ENCODE data around the gene ENPP6. TPM values are rescaled to one million over a fixed set of nuclear protein-coding genes. Genes with fewer than 3 reads are reported as not detected.

ENPP6 gene
- total and polyA plus RNA-seq, 4 donors: 0.02 to 0.37 (median 0.10) TPM

GRCh38 chr4:184103527-184104264 is 114.0 kb downstream of the ENPP6 start:
- TF ChIP-seq, protein P1, sequence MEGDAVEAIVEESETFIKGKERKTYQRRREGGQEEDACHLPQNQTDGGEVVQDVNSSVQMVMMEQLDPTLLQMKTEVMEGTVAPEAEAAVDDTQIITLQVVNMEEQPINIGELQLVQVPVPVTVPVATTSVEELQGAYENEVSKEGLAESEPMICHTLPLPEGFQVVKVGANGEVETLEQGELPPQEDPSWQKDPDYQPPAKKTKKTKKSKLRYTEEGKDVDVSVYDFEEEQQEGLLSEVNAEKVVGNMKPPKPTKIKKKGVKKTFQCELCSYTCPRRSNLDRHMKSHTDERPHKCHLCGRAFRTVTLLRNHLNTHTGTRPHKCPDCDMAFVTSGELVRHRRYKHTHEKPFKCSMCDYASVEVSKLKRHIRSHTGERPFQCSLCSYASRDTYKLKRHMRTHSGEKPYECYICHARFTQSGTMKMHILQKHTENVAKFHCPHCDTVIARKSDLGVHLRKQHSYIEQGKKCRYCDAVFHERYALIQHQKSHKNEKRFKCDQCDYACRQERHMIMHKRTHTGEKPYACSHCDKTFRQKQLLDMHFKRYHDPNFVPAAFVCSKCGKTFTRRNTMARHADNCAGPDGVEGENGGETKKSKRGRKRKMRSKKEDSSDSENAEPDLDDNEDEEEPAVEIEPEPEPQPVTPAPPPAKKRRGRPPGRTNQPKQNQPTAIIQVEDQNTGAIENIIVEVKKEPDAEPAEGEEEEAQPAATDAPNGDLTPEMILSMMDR (IDR thresholded peaks at IDR 0.05; ENCODE audit: control extremely low read depth, extremely low read depth): no peak
- Histone ChIP-seq H3K27ac (ENCODE audit: low read depth in 1 of 2, low read length in 1 of 2) (peak overlapping the region in 1 of 2 donors; percentile 60), H3K9me3 (ENCODE audit: control insufficient read depth in 4 of 4, insufficient read depth in 3 of 4, low read length in 3 of 4) (no peaks in the 10 kb centered on the region), H3K4me1 (ENCODE audit: control insufficient read depth in 5 of 5, insufficient read depth in 5 of 5, low read length in 5 of 5) (peaks cover 7 to 42% (median 25%) of the 10 kb centered on the region in 5 donors), H3K4me3 (no peak overlapping the region), H3K9ac (ENCODE audit: insufficient read depth in 1 of 2, low read length in 2 of 2) (peak overlapping the region in 1 of 2 donors; percentile 13), H3K36me3 (ENCODE audit: control insufficient read depth in 4 of 4, insufficient read depth in 4 of 4, low read length in 4 of 4) (no peaks in the 10 kb centered on the region), H3K27me3 (ENCODE audit: control insufficient read depth in 3 of 3, insufficient read depth in 3 of 3, low read length in 2 of 3) (no peaks in the 10 kb centered on the region)
- ATAC-seq (ENCODE audit: insufficient read depth, low FRiP score) (no peak), DNase-seq (peak in 2 of 3 donors; percentile 12 to 37)
- 76 to 84% methylated on average over 16 of the region's 16 CpGs for WGBS, 2 donors

DNA sequence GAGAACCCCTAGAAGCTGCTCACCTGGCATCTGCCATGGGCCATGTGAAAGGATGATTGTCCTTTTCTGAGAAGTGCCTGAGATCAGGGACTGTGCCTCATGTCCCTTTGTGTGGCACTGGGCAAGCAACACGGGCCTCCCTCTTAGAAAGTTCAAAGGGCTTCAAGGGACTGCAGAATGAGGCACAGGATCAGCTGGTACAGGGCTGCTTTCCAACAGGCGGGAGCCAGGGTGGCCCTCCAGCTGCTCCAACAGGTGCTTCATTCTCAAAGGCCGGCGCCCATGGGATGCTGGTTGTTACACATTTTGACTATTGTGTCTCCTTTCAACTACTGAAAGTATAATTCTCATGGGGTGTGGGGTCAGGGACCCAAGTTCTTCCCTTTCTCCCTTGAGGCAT is 114.7 kb downstream of the ENPP6 start:
- DNase-seq: no peak
- Histone ChIP-seq H3K27ac (ENCODE audit: low read depth in 1 of 2, low read length in 1 of 2) (no peak overlapping the region), H3K9me3 (ENCODE audit: control insufficient read depth in 4 of 4, insufficient read depth in 3 of 4, low read length in 3 of 4) (no peaks in the 10 kb centered on the region), H3K27me3 (ENCODE audit: control insufficient read depth in 3 of 3, insufficient read depth in 3 of 3, low read length in 2 of 3) (no peaks in the 10 kb centered on the region), H3K4me3 (no peak overlapping the region), H3K9ac (ENCODE audit: insufficient read depth in 1 of 2, low read length in 2 of 2) (no peak overlapping the region), H3K4me1 (ENCODE audit: control insufficient read depth in 5 of 5, insufficient read depth in 5 of 5, low read length in 5 of 5) (peaks cover 7 to 45% (median 25%) of the 10 kb centered on the region in 5 donors), H3K36me3 (ENCODE audit: control insufficient read depth in 4 of 4, insufficient read depth in 4 of 4, low read length in 4 of 4) (no peaks in the 10 kb centered on the region)
- no peak for ATAC-seq (ENCODE audit: insufficient read depth, low FRiP score)
- TF ChIP-seq, protein P1 (IDR thresholded peaks at IDR 0.05; ENCODE audit: control extremely low read depth, extremely low read depth): no peak
- 83 to 88% methylated on average over 4 of the region's 4 CpGs for WGBS, 2 donors

DNA sequence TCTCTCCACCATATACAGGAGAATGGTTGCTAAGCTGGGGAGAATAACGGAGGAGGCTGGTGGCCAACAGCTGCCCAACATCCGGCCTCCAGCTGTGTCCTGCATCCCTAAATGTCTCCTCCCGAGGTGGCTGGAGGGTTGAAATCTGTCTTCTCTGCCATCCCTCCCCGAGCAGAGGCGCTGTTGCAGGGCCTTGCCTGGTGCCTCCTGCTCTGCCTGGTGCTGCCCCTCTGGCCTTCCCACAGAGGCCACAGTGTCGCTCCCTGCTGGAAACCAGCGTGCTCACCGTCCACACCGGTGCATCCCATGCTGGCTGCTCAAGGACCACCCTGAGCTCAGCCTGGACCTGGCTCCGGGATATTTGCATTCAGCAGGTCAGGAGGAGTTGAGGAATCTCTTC is 115.2 kb downstream of the ENPP6 start:
- no peak for DNase-seq
- WGBS, 2 donors: 89 to 90% methylated on average over 10 of the region's 10 CpGs

More for the DNA sequence above, 115.2 kb downstream of the ENPP6 start:
- Histone ChIP-seq H3K36me3 (ENCODE audit: control insufficient read depth in 4 of 4, insufficient read depth in 4 of 4, low read length in 4 of 4) (no peaks in the 10 kb centered on the region), H3K27ac (ENCODE audit: low read depth in 1 of 2, low read length in 1 of 2) (no peak overlapping the region), H3K4me1 (ENCODE audit: control insufficient read depth in 5 of 5, insufficient read depth in 5 of 5, low read length in 5 of 5) (peaks cover 7 to 49% (median 25%) of the 10 kb centered on the region in 5 donors), H3K9me3 (ENCODE audit: control insufficient read depth in 4 of 4, insufficient read depth in 3 of 4, low read length in 3 of 4) (no peaks in the 10 kb centered on the region), H3K27me3 (ENCODE audit: control insufficient read depth in 3 of 3, insufficient read depth in 3 of 3, low read length in 2 of 3) (no peaks in the 10 kb centered on the region), H3K9ac (ENCODE audit: insufficient read depth in 1 of 2, low read length in 2 of 2) (no peak overlapping the region), H3K4me3 (no peak overlapping the region)
- no peak for ATAC-seq (ENCODE audit: insufficient read depth, low FRiP score)
- TF ChIP-seq, protein P1 (IDR thresholded peaks at IDR 0.05; ENCODE audit: control extremely low read depth, extremely low read depth): no peak
